ENCODE results near the gene SLC43A1. TPM values are rescaled to one million over a fixed set of nuclear protein-coding genes. Genes with fewer than 3 reads are reported as not detected.

The SLC43A1 gene
- total RNA-seq, 1 experiment from 2014 or later: 27.1 TPM

DNA sequence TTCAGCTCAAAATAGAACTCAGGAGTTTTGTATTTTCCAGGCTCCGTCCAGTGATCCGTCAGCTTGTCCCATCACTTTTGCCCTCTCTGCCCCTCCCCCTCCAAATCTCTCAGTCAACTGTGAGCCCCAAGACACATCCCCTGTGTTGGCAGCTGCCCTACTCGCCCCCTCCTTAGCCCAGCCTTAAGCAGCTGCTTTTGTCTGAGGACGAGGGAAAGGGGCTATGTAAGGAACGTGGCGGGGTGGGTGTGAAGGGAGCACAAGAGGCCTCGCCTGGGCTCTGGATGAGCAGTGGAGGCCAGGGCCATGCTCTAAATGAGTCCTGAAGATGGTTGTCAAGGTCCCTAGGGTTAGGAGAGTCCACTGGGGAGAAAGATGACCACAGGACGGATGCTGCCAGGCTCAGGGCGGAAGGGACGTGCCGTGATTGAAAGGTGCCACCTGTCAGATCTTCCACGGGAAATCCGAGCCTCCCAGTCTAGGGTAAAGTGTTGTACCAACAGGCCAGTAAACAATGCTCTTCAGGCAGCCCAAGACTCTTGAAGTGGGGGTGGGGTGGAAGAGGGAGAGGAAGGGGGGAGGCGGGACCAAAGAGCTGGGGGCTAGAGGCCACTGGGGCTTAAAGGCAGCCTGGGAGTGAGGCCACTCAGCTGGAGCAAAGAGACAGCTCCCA is 21.6 kb upstream of the SLC43A1 start, which contains the start of gene SMTNL1:
TSS of gene SMTNL1 (plus strand) at position 649 of the 673 bp plus-strand sequence. CDS start 5,048 bp downstream, outside the sequence.
- DNase-seq (ENCODE audit: low spot score) (no peak), ATAC-seq (peak; percentile 68)
- Mint-ChIP-seq H3K9me3 (no peaks in the 10 kb centered on the region), H3K27ac (peak within 1 kb of the TSS; percentile 60), H3K4me1 (peaks cover 15% of the 10 kb centered on the region), H3K27me3 (ENCODE audit: low read depth) (peaks cover 12% of the 10 kb centered on the region), H3K36me3 (no peaks in the 10 kb centered on the region), H3K4me3 (no peak within 1 kb of the TSS)
- ChIA-PET CTCF (interaction anchor here (0.7 to 3.2 kb wide), 4 partner anchors 43 to 108 kb away, joined by 3 to 14 read pairs (median 4); no protein-coding TSS in a partner anchor), POLR2A (no interaction called here)
- TF ChIP-seq SMAD4 (CRISPR knock-in tag; IDR thresholded peaks at IDR 0.05) (no peak), GRHL2 (CRISPR knock-in tag; IDR thresholded peaks at IDR 0.05; ENCODE audit: insufficient replicate concordance, severe bottlenecking) (no peak), HMGA2 (CRISPR knock-in tag; IDR thresholded peaks at IDR 0.05) (no peak), JAZF1 (CRISPR knock-in tag; IDR thresholded peaks at IDR 0.05) (no peak), OVOL2 (CRISPR knock-in tag; IDR thresholded peaks at IDR 0.05; ENCODE audit: borderline replicate concordance) (no peak), CBFB (CRISPR knock-in tag; IDR thresholded peaks at IDR 0.05; ENCODE audit: low read depth) (no peak), ZBTB21 (CRISPR knock-in tag; IDR thresholded peaks at IDR 0.05; ENCODE audit: borderline replicate concordance) (no peak), MXD4 (CRISPR knock-in tag; IDR thresholded peaks at IDR 0.05; ENCODE audit: borderline replicate concordance) (no peak), IRF2 (CRISPR knock-in tag; IDR thresholded peaks at IDR 0.05; ENCODE audit: borderline replicate concordance, low read depth) (no peak), RELA (CRISPR knock-in tag; IDR thresholded peaks at IDR 0.05; ENCODE audit: borderline replicate concordance) (no peak)
- TF ChIP-seq, protein P1, sequence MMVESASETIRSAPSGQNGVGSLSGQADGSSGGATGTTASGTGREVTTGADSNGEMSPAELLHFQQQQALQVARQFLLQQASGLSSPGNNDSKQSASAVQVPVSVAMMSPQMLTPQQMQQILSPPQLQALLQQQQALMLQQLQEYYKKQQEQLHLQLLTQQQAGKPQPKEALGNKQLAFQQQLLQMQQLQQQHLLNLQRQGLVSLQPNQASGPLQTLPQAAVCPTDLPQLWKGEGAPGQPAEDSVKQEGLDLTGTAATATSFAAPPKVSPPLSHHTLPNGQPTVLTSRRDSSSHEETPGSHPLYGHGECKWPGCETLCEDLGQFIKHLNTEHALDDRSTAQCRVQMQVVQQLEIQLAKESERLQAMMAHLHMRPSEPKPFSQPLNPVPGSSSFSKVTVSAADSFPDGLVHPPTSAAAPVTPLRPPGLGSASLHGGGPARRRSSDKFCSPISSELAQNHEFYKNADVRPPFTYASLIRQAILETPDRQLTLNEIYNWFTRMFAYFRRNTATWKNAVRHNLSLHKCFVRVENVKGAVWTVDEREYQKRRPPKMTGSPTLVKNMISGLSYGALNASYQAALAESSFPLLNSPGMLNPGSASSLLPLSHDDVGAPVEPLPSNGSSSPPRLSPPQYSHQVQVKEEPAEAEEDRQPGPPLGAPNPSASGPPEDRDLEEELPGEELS (CRISPR knock-in tag; IDR thresholded peaks at IDR 0.05): no peak
- TF ChIP-seq, protein P2, sequence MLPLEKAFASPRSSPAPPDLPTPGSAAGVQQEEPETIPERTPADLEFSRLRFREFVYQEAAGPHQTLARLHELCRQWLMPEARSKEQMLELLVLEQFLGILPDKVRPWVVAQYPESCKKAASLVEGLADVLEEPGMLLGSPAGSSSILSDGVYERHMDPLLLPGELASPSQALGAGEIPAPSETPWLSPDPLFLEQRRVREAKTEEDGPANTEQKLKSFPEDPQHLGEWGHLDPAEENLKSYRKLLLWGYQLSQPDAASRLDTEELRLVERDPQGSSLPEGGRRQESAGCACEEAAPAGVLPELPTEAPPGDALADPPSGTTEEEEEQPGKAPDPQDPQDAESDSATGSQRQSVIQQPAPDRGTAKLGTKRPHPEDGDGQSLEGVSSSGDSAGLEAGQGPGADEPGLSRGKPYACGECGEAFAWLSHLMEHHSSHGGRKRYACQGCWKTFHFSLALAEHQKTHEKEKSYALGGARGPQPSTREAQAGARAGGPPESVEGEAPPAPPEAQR (CRISPR knock-in tag; IDR thresholded peaks at IDR 0.05): no peak
- TF ChIP-seq, protein P3, sequence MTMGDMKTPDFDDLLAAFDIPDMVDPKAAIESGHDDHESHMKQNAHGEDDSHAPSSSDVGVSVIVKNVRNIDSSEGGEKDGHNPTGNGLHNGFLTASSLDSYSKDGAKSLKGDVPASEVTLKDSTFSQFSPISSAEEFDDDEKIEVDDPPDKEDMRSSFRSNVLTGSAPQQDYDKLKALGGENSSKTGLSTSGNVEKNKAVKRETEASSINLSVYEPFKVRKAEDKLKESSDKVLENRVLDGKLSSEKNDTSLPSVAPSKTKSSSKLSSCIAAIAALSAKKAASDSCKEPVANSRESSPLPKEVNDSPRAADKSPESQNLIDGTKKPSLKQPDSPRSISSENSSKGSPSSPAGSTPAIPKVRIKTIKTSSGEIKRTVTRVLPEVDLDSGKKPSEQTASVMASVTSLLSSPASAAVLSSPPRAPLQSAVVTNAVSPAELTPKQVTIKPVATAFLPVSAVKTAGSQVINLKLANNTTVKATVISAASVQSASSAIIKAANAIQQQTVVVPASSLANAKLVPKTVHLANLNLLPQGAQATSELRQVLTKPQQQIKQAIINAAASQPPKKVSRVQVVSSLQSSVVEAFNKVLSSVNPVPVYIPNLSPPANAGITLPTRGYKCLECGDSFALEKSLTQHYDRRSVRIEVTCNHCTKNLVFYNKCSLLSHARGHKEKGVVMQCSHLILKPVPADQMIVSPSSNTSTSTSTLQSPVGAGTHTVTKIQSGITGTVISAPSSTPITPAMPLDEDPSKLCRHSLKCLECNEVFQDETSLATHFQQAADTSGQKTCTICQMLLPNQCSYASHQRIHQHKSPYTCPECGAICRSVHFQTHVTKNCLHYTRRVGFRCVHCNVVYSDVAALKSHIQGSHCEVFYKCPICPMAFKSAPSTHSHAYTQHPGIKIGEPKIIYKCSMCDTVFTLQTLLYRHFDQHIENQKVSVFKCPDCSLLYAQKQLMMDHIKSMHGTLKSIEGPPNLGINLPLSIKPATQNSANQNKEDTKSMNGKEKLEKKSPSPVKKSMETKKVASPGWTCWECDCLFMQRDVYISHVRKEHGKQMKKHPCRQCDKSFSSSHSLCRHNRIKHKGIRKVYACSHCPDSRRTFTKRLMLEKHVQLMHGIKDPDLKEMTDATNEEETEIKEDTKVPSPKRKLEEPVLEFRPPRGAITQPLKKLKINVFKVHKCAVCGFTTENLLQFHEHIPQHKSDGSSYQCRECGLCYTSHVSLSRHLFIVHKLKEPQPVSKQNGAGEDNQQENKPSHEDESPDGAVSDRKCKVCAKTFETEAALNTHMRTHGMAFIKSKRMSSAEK (CRISPR knock-in tag; IDR thresholded peaks at IDR 0.05; ENCODE audit: borderline replicate concordance): no peak
- TF ChIP-seq, protein P4, sequence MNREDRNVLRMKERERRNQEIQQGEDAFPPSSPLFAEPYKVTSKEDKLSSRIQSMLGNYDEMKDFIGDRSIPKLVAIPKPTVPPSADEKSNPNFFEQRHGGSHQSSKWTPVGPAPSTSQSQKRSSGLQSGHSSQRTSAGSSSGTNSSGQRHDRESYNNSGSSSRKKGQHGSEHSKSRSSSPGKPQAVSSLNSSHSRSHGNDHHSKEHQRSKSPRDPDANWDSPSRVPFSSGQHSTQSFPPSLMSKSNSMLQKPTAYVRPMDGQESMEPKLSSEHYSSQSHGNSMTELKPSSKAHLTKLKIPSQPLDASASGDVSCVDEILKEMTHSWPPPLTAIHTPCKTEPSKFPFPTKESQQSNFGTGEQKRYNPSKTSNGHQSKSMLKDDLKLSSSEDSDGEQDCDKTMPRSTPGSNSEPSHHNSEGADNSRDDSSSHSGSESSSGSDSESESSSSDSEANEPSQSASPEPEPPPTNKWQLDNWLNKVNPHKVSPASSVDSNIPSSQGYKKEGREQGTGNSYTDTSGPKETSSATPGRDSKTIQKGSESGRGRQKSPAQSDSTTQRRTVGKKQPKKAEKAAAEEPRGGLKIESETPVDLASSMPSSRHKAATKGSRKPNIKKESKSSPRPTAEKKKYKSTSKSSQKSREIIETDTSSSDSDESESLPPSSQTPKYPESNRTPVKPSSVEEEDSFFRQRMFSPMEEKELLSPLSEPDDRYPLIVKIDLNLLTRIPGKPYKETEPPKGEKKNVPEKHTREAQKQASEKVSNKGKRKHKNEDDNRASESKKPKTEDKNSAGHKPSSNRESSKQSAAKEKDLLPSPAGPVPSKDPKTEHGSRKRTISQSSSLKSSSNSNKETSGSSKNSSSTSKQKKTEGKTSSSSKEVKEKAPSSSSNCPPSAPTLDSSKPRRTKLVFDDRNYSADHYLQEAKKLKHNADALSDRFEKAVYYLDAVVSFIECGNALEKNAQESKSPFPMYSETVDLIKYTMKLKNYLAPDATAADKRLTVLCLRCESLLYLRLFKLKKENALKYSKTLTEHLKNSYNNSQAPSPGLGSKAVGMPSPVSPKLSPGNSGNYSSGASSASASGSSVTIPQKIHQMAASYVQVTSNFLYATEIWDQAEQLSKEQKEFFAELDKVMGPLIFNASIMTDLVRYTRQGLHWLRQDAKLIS (CRISPR knock-in tag; IDR thresholded peaks at IDR 0.05; ENCODE audit: borderline replicate concordance): no peak
- TF ChIP-seq, protein P5, sequence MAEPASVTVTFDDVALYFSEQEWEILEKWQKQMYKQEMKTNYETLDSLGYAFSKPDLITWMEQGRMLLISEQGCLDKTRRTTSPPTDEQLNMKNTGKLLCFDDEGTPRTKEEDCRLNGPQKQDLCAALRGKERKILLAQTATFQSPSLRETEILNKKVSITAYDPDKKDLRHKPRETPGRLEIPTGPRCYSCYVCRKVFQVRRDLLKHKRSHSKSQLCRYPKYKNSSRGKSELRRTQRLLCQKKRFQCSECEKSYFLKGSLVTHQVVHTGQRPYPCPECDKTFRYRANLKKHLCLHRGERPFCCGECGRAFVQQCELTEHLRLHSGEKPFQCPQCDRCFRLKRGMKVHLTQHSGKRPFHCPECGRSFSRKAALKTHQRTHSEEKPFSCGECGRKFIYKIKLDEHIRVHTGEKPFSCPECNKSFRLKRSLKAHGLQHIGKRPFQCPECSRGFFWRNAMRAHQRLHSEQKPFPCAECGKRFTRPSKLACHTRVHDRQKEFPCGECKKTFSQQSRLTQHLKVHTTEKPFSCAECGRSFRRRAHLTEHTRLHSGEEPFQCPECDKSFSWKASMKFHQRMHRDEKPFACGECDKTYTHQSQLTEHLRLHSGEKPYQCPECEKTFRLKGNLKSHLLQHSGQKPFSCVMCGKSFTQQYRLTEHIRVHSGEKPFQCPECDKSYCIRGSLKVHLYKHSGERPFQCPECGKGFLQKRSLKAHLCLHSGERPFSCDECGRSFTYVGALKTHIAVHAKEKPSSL (CRISPR knock-in tag; conservative IDR thresholded peaks at IDR 0.05): no peak
- TF ChIP-seq, protein P6, sequence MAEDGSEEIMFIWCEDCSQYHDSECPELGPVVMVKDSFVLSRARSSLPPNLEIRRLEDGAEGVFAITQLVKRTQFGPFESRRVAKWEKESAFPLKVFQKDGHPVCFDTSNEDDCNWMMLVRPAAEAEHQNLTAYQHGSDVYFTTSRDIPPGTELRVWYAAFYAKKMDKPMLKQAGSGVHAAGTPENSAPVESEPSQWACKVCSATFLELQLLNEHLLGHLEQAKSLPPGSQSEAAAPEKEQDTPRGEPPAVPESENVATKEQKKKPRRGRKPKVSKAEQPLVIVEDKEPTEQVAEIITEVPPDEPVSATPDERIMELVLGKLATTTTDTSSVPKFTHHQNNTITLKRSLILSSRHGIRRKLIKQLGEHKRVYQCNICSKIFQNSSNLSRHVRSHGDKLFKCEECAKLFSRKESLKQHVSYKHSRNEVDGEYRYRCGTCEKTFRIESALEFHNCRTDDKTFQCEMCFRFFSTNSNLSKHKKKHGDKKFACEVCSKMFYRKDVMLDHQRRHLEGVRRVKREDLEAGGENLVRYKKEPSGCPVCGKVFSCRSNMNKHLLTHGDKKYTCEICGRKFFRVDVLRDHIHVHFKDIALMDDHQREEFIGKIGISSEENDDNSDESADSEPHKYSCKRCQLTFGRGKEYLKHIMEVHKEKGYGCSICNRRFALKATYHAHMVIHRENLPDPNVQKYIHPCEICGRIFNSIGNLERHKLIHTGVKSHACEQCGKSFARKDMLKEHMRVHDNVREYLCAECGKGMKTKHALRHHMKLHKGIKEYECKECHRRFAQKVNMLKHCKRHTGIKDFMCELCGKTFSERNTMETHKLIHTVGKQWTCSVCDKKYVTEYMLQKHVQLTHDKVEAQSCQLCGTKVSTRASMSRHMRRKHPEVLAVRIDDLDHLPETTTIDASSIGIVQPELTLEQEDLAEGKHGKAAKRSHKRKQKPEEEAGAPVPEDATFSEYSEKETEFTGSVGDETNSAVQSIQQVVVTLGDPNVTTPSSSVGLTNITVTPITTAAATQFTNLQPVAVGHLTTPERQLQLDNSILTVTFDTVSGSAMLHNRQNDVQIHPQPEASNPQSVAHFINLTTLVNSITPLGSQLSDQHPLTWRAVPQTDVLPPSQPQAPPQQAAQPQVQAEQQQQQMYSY (CRISPR knock-in tag; IDR thresholded peaks at IDR 0.05): no peak
- TF ChIP-seq, protein P7, sequence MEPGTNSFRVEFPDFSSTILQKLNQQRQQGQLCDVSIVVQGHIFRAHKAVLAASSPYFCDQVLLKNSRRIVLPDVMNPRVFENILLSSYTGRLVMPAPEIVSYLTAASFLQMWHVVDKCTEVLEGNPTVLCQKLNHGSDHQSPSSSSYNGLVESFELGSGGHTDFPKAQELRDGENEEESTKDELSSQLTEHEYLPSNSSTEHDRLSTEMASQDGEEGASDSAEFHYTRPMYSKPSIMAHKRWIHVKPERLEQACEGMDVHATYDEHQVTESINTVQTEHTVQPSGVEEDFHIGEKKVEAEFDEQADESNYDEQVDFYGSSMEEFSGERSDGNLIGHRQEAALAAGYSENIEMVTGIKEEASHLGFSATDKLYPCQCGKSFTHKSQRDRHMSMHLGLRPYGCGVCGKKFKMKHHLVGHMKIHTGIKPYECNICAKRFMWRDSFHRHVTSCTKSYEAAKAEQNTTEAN (CRISPR knock-in tag; IDR thresholded peaks at IDR 0.05): no peak
